Nephron (organoid): Measurements from ENCODE around the gene YPEL5.

Source experiments
- H3K27ac Mint-ChIP-seq, 3 experiments: 2 replicates each; pipeline ENCODE4 v1.8.0; 2020; ENCODE audit warnings: mixed read lengths in 3 of 3, mild to moderate bottlenecking in 2 of 3, moderate library complexity in 1 of 3
- H3K27me3 Mint-ChIP-seq: 2 replicates; pipeline ENCODE4 v1.8.0; 2021; ENCODE audit warnings: low read depth, mild to moderate bottlenecking, moderate library complexity, mixed read lengths
- H3K36me3 Mint-ChIP-seq: 2 replicates; pipeline ENCODE4 v1.8.0; 2020; ENCODE audit warnings: low read depth, mixed read lengths
- H3K4me1 Mint-ChIP-seq: 2 replicates; pipeline ENCODE4 v1.8.0; 2020; ENCODE audit warnings: mixed read lengths
- H3K4me3 Mint-ChIP-seq, 3 experiments: 2 replicates each; pipeline ENCODE4 v1.8.0; 2020; ENCODE audit warnings: mild to moderate bottlenecking in 3 of 3, mixed read lengths in 3 of 3, moderate library complexity in 2 of 3
- H3K9me3 Mint-ChIP-seq: 2 replicates; pipeline ENCODE4 v1.8.0; 2020; ENCODE audit warnings: mixed read lengths
- TF ChIP-seq, protein P1 (sequence below), 3 experiments: fragments of 200-600 bp; sonication (generic); IDR thresholded peaks; one replicate each; pipeline ENCODE4 v1.5.0; 2021; ENCODE audit warnings: antibody characterized with exemption in 3 of 3; ENCODE audit not compliant: unreplicated experiment in 3 of 3

Gene YPEL5

GRCh38 chr2:30112561-30112960 lies 34.2 kb upstream of the YPEL5 start:
- Mint-ChIP-seq H3K4me1 (peaks cover 6% of the 10 kb centered on the region), H3K9me3 (no peaks in the 10 kb centered on the region), H3K4me3 (no peak overlapping the region), H3K36me3 (no peaks in the 10 kb centered on the region), H3K27ac (no peak overlapping the region), H3K27me3 (peaks cover 24% of the 10 kb centered on the region)
- TF ChIP-seq, protein P1, sequence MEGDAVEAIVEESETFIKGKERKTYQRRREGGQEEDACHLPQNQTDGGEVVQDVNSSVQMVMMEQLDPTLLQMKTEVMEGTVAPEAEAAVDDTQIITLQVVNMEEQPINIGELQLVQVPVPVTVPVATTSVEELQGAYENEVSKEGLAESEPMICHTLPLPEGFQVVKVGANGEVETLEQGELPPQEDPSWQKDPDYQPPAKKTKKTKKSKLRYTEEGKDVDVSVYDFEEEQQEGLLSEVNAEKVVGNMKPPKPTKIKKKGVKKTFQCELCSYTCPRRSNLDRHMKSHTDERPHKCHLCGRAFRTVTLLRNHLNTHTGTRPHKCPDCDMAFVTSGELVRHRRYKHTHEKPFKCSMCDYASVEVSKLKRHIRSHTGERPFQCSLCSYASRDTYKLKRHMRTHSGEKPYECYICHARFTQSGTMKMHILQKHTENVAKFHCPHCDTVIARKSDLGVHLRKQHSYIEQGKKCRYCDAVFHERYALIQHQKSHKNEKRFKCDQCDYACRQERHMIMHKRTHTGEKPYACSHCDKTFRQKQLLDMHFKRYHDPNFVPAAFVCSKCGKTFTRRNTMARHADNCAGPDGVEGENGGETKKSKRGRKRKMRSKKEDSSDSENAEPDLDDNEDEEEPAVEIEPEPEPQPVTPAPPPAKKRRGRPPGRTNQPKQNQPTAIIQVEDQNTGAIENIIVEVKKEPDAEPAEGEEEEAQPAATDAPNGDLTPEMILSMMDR (IDR thresholded peaks at IDR 0.05; ENCODE audit: unreplicated experiment in 3 of 3): no peak

DNA sequence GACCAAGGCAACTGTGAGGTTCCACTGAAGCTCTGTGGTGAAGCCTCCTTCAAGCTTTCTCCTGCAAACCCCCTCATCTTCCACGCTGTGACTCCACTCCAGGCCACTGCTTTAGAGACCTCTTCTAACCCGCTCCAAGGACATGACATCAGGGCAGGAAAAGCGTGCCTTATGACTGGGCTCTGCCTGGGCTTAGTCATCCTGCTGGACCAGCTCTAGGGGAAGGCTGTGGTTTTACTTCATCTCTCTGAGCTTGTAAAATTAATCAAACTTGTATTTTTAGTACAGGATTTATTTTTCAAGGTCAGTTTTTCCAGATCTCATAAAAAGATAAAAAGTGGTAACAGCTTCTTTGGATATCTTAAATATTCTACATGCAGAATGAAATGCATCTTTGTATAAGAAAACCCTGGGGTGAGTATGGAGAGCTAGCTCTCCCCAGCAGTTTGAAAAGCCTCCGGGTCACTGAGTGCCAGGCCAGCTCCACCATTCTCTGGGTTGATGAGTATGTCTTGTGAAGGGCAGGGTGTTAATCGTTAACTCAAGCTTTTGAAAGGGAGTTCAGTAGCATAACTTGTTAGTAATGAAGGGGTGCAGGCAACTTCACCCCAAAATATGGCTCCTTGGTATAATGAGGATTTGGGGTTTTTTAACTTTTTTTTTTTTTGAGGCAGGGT lies 33.1 kb upstream of the YPEL5 start:
- Mint-ChIP-seq H3K9me3 (no peaks in the 10 kb centered on the region), H3K4me1 (peaks cover 6% of the 10 kb centered on the region), H3K27me3 (peaks cover 26% of the 10 kb centered on the region), H3K27ac (peak overlapping the region in 1 of 3 experiments; percentile 75), H3K4me3 (no peak overlapping the region), H3K36me3 (no peaks in the 10 kb centered on the region)
- TF ChIP-seq, protein P1 (IDR thresholded peaks at IDR 0.05; ENCODE audit: unreplicated experiment in 3 of 3): no peak

DNA sequence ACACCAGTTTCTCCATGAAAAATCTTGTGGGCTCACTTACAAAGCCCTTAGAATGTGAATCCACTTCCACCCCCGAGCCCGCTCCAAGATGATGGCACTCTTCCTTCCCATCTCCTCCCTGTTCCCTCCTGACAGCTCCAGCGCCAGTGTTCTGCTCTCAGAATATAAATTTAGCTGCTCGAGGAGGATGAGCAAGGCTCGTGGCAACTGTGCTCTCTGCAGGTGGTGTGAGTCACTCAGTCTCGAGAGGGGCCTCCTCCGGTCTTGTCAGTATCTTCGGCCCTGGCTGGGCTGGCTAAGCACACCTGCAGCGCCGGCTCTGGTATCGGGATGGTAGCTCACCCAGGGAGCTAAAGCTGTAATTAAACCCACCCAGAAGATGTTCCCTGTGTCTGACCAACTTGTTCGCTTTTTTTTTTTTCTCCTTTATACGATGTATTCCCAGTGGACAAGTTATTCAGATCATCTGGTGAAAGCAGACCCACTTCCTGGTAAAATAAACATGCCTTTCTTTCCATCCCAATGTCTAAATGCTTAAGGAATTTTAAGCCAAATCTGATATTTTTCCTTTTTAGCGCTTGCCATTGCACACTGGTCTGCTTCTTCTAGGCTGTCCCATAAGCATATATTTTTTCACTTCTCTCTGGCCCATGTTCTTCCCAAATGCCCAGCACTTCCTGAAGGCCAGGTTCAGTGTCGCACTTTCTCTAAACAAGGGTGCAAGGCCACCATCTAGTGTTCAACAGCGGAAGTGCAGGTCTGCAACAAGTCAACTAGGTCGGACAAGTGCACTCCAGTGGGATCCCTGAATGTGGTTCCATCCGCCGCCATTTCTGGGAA lies 31.4 kb upstream of the YPEL5 start:
- Mint-ChIP-seq H3K4me1 (peaks cover 6% of the 10 kb centered on the region), H3K4me3 (no peak overlapping the region), H3K36me3 (no peaks in the 10 kb centered on the region), H3K27me3 (peaks cover 23% of the 10 kb centered on the region), H3K9me3 (no peaks in the 10 kb centered on the region), H3K27ac (peak overlapping the region in 1 of 3 experiments; percentile 12)
- TF ChIP-seq, protein P1 (IDR thresholded peaks at IDR 0.05; ENCODE audit: unreplicated experiment in 3 of 3): peak; percentile 88 to 91 (median 89)

DNA sequence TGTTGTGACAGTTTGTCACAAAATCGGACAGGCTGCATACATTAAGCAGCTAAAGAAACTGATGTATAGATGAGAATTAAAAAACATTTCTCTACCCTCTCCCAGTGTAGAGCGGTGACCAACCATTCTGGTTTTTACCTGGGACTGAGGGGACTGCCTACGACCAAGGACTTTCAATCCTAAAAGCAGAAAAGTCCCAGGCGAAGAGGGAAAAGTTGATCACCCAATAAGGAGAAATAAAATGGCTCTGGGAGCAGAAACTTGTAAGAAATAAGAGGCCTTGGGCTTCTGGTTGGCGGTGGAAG lies 30.9 kb upstream of the YPEL5 start:
- TF ChIP-seq, protein P1 (IDR thresholded peaks at IDR 0.05; ENCODE audit: unreplicated experiment in 3 of 3): peak in 1 of 3 experiments; percentile 37
- H3K36me3 Mint-ChIP-seq: no peaks in the 10 kb centered on the region
- no peak overlapping the region for H3K4me3 Mint-ChIP-seq
- H3K9me3 Mint-ChIP-seq: no peaks in the 10 kb centered on the region
- H3K27ac Mint-ChIP-seq: no peak overlapping the region
- H3K27me3 Mint-ChIP-seq: peaks cover 18% of the 10 kb centered on the region
- H3K4me1 Mint-ChIP-seq: peaks cover 6% of the 10 kb centered on the region

- Mint-ChIP-seq H3K4me1 (no peaks in the 10 kb centered on the region), H3K4me3 (no peak overlapping the region), H3K27me3 (peaks cover 13% of the 10 kb centered on the region), H3K27ac (no peak overlapping the region), H3K36me3 (no peaks in the 10 kb centered on the region), H3K9me3 (no peaks in the 10 kb centered on the region)
- TF ChIP-seq, protein P1 (IDR thresholded peaks at IDR 0.05; ENCODE audit: unreplicated experiment in 3 of 3): no peak
These were observed 24.4 kb upstream of the YPEL5 start for GRCh38 chr2:30122362-30122761.
